HL-60 (cell line): ENCODE results near the gene RNF145.

Source experiments
- DNase-seq, 2 experiments: peaks; one replicate each; pipeline ENCODE4 v3.0.0-alpha.2; 2010 to 2020; ENCODE audit warnings: low read depth in 1 of 2, low spot score in 1 of 2
- H3K27ac ChIP-seq: fragments of 250-450 bp; sonication (Bioruptor Pico); replicated peaks from 2 replicates; pipeline ENCODE4 v1.5.1; 2020; ENCODE audit warnings: mild to moderate bottlenecking, moderate library complexity
- H3K27me3 ChIP-seq: fragments of 250-450 bp; sonication (Bioruptor Pico); 2 replicates; pipeline ENCODE4 v1.5.1; 2021; ENCODE audit warnings: mild to moderate bottlenecking, moderate library complexity; ENCODE audit not compliant: insufficient read depth, poor library complexity, severe bottlenecking
- H3K4me3 ChIP-seq: replicated peaks from 2 replicates; pipeline ENCODE4 v1.5.1; 2011; ENCODE audit warnings: mild to moderate bottlenecking, control low read depth, low read length; ENCODE audit not compliant: insufficient read depth
- GABPA ChIP-seq: IDR thresholded peaks from 2 replicates; pipeline ENCODE4 v1.6.1; 2012; ENCODE audit warnings: low read depth
- POLR2AphosphoS5 ChIP-seq: IDR thresholded peaks from 2 replicates; pipeline ENCODE4 v1.6.1; 2012; ENCODE audit warnings: low read depth
- SPI1 ChIP-seq: IDR thresholded peaks from 2 replicates; pipeline ENCODE4 v1.6.1; 2012; ENCODE audit warnings: low read depth, mild to moderate bottlenecking, borderline replicate concordance
- long read RNA-seq: library from polyadenylated mRNA; unstranded; transcript quantifications from one replicate; pipeline ENCODE4 v2.0.0, GENCODE V29; 2020
- TF ChIP-seq, protein P1 (sequence below): IDR thresholded peaks from 2 replicates; pipeline ENCODE4 v1.6.1; 2012; ENCODE audit warnings: low read depth; ENCODE audit not compliant: insufficient replicate concordance
- TF ChIP-seq, protein P2 (sequence below): IDR thresholded peaks from one replicate; pipeline ENCODE4 v1.5.1; 2011; ENCODE audit warnings: low read length, control low read depth, inconsistent platforms; ENCODE audit not compliant: insufficient read depth

The RNF145 gene, protein sequence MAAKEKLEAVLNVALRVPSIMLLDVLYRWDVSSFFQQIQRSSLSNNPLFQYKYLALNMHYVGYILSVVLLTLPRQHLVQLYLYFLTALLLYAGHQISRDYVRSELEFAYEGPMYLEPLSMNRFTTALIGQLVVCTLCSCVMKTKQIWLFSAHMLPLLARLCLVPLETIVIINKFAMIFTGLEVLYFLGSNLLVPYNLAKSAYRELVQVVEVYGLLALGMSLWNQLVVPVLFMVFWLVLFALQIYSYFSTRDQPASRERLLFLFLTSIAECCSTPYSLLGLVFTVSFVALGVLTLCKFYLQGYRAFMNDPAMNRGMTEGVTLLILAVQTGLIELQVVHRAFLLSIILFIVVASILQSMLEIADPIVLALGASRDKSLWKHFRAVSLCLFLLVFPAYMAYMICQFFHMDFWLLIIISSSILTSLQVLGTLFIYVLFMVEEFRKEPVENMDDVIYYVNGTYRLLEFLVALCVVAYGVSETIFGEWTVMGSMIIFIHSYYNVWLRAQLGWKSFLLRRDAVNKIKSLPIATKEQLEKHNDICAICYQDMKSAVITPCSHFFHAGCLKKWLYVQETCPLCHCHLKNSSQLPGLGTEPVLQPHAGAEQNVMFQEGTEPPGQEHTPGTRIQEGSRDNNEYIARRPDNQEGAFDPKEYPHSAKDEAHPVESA
- long read RNA-seq, partial matches to known transcripts: 3 of 7 reads
- long read RNA-seq, other reads (novel, unspliced or antisense): 0 of 7 reads

DNA sequence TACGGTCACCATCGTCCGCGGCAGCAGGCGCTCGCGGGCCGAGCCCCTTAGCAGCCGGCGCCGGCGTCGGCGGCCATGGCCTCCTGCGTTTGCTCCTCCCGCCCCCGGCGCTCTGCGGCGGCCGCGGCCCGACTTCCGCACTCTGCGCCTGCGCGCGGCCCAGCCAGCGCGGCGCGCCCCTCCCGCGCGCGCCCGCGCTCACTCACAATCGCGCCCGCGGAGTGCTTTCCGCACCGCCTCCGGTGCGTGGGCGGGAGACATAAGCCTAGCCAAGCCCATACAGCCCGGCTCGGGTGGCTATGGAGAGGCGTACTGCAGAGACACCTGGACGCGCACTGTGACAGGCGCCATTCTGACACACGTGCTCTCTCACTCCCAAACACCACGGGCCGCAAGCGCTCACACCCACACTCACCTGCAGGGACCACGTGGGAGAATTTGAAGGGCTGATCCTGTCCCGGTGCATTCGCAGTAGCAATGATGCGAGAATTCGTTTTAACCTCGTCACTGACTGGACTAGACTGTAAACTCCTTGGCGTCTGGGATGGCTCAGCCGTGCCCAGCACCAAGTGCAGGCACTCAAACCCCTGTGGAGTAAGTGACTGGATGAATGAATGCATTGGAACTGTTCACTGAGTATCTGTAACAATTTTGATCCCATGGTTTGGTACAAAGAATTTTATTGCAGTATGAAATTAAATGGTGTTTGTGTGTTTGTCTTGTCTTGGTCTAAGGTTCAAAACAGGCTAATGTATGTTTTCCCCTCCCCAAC lies at the start of gene RNF145:
RNF145 (minus strand) TSS at position 116 of the 772 bp plus-strand sequence. CDS start 5,936 bp downstream, outside the sequence.
- Histone ChIP-seq H3K27ac (peak within 1 kb of the TSS; percentile 78), H3K4me3 (peak within 1 kb of the TSS; percentile 86), H3K27me3 (no peaks in the 10 kb centered on the region)
- TF ChIP-seq GABPA (no peak), SPI1 (no peak), POLR2AphosphoS5 (peak; percentile 83)
- TF ChIP-seq, protein P1, sequence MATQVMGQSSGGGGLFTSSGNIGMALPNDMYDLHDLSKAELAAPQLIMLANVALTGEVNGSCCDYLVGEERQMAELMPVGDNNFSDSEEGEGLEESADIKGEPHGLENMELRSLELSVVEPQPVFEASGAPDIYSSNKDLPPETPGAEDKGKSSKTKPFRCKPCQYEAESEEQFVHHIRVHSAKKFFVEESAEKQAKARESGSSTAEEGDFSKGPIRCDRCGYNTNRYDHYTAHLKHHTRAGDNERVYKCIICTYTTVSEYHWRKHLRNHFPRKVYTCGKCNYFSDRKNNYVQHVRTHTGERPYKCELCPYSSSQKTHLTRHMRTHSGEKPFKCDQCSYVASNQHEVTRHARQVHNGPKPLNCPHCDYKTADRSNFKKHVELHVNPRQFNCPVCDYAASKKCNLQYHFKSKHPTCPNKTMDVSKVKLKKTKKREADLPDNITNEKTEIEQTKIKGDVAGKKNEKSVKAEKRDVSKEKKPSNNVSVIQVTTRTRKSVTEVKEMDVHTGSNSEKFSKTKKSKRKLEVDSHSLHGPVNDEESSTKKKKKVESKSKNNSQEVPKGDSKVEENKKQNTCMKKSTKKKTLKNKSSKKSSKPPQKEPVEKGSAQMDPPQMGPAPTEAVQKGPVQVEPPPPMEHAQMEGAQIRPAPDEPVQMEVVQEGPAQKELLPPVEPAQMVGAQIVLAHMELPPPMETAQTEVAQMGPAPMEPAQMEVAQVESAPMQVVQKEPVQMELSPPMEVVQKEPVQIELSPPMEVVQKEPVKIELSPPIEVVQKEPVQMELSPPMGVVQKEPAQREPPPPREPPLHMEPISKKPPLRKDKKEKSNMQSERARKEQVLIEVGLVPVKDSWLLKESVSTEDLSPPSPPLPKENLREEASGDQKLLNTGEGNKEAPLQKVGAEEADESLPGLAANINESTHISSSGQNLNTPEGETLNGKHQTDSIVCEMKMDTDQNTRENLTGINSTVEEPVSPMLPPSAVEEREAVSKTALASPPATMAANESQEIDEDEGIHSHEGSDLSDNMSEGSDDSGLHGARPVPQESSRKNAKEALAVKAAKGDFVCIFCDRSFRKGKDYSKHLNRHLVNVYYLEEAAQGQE: no peak
- TF ChIP-seq, protein P2, sequence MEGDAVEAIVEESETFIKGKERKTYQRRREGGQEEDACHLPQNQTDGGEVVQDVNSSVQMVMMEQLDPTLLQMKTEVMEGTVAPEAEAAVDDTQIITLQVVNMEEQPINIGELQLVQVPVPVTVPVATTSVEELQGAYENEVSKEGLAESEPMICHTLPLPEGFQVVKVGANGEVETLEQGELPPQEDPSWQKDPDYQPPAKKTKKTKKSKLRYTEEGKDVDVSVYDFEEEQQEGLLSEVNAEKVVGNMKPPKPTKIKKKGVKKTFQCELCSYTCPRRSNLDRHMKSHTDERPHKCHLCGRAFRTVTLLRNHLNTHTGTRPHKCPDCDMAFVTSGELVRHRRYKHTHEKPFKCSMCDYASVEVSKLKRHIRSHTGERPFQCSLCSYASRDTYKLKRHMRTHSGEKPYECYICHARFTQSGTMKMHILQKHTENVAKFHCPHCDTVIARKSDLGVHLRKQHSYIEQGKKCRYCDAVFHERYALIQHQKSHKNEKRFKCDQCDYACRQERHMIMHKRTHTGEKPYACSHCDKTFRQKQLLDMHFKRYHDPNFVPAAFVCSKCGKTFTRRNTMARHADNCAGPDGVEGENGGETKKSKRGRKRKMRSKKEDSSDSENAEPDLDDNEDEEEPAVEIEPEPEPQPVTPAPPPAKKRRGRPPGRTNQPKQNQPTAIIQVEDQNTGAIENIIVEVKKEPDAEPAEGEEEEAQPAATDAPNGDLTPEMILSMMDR: no peak
- peak; percentile 71 to 82 for DNase-seq

DNA sequence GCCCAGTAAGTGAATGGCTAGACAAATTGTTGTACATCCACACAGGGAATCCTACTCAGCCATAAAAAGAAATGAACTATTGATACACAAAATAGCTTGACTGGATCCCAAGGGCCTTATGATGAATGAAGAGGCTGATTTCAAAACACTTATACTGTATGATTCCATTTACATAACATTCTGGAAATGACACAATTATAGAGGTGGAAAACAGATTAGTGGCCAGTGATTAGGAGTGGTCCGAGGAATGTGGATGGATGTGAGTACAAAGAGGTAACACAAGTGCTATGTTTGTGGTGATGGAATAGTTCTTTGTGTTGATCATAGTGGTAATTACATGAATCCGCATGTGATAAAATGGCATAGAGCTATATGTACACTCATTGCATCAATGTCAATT lies 49.0 kb upstream of the RNF145 start:
- Histone ChIP-seq H3K4me3 (no peak overlapping the region), H3K27ac (no peak overlapping the region), H3K27me3 (no peaks in the 10 kb centered on the region)
- TF ChIP-seq, protein P2: no peak
- no peak for DNase-seq

DNA sequence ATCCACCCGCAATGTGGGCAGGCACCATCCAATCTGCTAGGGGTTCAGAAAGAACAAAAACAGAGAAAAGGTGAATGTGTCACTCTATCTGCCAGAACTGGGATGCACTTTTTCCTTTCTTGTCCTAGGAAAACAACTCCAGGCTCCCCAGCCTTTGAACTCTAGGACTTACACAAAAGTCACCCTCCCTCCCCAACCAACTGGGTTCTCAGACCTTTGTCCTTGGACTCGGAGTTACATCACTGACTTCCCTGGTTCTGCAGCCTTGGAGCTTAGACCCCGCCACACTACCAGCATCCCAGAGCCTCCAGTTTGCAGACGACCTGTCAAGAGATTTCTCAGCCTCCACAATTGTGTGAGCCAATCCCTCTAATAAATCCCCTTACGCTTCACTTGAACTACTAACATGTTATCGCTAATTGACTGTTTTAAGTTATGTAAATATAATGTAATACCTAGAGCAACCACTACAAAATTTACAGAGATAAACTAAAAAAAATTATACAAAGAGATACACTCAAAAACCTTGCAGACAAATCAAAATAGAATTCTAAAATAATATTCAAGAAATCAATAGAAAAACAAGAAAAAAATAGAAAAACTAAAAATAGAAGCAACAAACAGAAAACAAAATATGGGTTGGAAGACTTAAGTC lies 48.4 kb upstream of the RNF145 start:
- no peak for DNase-seq
- Histone ChIP-seq H3K4me3 (no peak overlapping the region), H3K27ac (no peak overlapping the region), H3K27me3 (no peaks in the 10 kb centered on the region)
- no peak for TF ChIP-seq GABPA
- TF ChIP-seq, protein P2: no peak
- TF ChIP-seq POLR2AphosphoS5: no peak
- no peak for TF ChIP-seq SPI1
- TF ChIP-seq, protein P1: no peak
